Mesenchymal stem cell (in vitro differentiated cells and primary cell): Measurements from ENCODE around the gene PEX11A.
A peak's percentile ranks its signal among the peaks of the same experiment; 100 is the strongest.

ENCODE experiments used
- DNase-seq: peaks from one replicate; pipeline ENCODE4 v3.0.0-alpha.2; 2013
- H2AFZ ChIP-seq: one replicate; pipeline ENCODE4 v1.6.1; 2013; ENCODE audit warnings: low read depth, mild to moderate bottlenecking, control low read depth, inconsistent platforms, low read length, moderate library complexity
- H2AK5ac ChIP-seq: 2 replicates; pipeline ENCODE4 v1.6.1; 2013; ENCODE audit warnings: low read length, moderate library complexity, mild to moderate bottlenecking, inconsistent platforms; ENCODE audit not compliant: severe bottlenecking
- H2BK120ac ChIP-seq: one replicate; pipeline ENCODE4 v1.6.1; 2013; ENCODE audit warnings: low read depth, mild to moderate bottlenecking, inconsistent platforms, low read length, moderate library complexity
- H2BK12ac ChIP-seq, 2 experiments: one replicate each; pipeline ENCODE4 v1.6.1; 2013; ENCODE audit warnings: inconsistent platforms in 2 of 2, low read length in 2 of 2, mild to moderate bottlenecking in 2 of 2, moderate library complexity in 2 of 2, control low read depth in 1 of 2
- H2BK15ac ChIP-seq: one replicate; pipeline ENCODE4 v1.6.1; 2013; ENCODE audit warnings: mild to moderate bottlenecking, low read depth, inconsistent platforms; ENCODE audit not compliant: poor library complexity, severe bottlenecking
- H2BK5ac ChIP-seq: 2 replicates; pipeline ENCODE4 v1.6.1; 2013; ENCODE audit warnings: low read depth, mild to moderate bottlenecking, low read length, control low read depth, inconsistent platforms; ENCODE audit not compliant: poor library complexity, severe bottlenecking
- H3K14ac ChIP-seq, 2 experiments: one replicate each; pipeline ENCODE4 v1.6.1; 2013; ENCODE audit warnings: inconsistent platforms in 2 of 2, low read length in 2 of 2, control low read depth in 1 of 2, mild to moderate bottlenecking in 1 of 2, moderate library complexity in 1 of 2
- H3K18ac ChIP-seq, 2 experiments: one replicate each; pipeline ENCODE4 v1.6.1; 2013; ENCODE audit warnings: inconsistent platforms in 2 of 2, low read length in 2 of 2, control low read depth in 1 of 2, low read depth in 1 of 2, mild to moderate bottlenecking in 1 of 2
- H3K23ac ChIP-seq, 2 experiments: one replicate each; pipeline ENCODE4 v1.6.1; 2013; ENCODE audit warnings: inconsistent platforms in 2 of 2, low read length in 2 of 2, mild to moderate bottlenecking in 2 of 2, moderate library complexity in 2 of 2, control low read depth in 1 of 2
- H3K27ac ChIP-seq: 2 replicates; pipeline ENCODE4 v1.5.1; 2013; ENCODE audit warnings: mild to moderate bottlenecking, moderate library complexity, low read length, control low read depth, inconsistent platforms; ENCODE audit not compliant: poor library complexity, severe bottlenecking
- H3K27me3 ChIP-seq, 2 experiments: 2 replicates each; pipeline versions ENCODE4 v1.6.1 to v1.7.0; 2013; ENCODE audit warnings: low read length in 2 of 2, mild to moderate bottlenecking in 2 of 2, moderate library complexity in 2 of 2, control low read depth in 1 of 2, inconsistent platforms in 1 of 2; ENCODE audit not compliant: control insufficient read depth in 1 of 2, insufficient read depth in 1 of 2
- H3K36me3 ChIP-seq, 2 experiments: 2 replicates each; pipeline versions ENCODE4 v1.6.1 to v1.7.0; 2013; ENCODE audit warnings: low read length in 2 of 2, control low read depth in 1 of 2, inconsistent platforms in 1 of 2, low read depth in 1 of 2, mild to moderate bottlenecking in 1 of 2; ENCODE audit not compliant: insufficient read depth in 2 of 2, control insufficient read depth in 1 of 2
- H3K4ac ChIP-seq, 2 experiments: one replicate each; pipeline ENCODE4 v1.6.1; 2013; ENCODE audit warnings: inconsistent platforms in 2 of 2, low read length in 2 of 2, mild to moderate bottlenecking in 2 of 2, moderate library complexity in 2 of 2, control low read depth in 1 of 2, low read depth in 1 of 2
- H3K4me1 ChIP-seq: 2 replicates; pipeline ENCODE4 v1.6.1; 2013; ENCODE audit warnings: low read depth, low read length, control low read depth; ENCODE audit not compliant: control insufficient read depth, insufficient read depth
- H3K4me2 ChIP-seq: 2 replicates; pipeline ENCODE4 v1.6.1; 2013; ENCODE audit warnings: low read length, mild to moderate bottlenecking, inconsistent platforms; ENCODE audit not compliant: poor library complexity, severe bottlenecking
- H3K4me3 ChIP-seq, 2 experiments: 2 replicates each; pipeline versions ENCODE4 v1.5.1 to v1.7.0; 2013; ENCODE audit warnings: low read length in 2 of 2, mild to moderate bottlenecking in 2 of 2, control low read depth in 1 of 2, low read depth in 1 of 2; ENCODE audit not compliant: insufficient read depth in 1 of 2
- H3K79me1 ChIP-seq: replicated peaks from 2 replicates; pipeline ENCODE4 v1.6.1; 2013; ENCODE audit warnings: mild to moderate bottlenecking, control low read depth, low read length, inconsistent platforms; ENCODE audit not compliant: poor library complexity, severe bottlenecking
- H3K9ac ChIP-seq: 2 replicates; pipeline ENCODE4 v1.7.0; 2013; ENCODE audit warnings: mild to moderate bottlenecking, low read length, moderate library complexity
- H3K9me3 ChIP-seq: 2 replicates; pipeline ENCODE4 v1.7.0; 2013; ENCODE audit warnings: mild to moderate bottlenecking, low read length; ENCODE audit not compliant: control insufficient read depth
- H4K8ac ChIP-seq: one replicate; pipeline ENCODE4 v1.6.1; 2013; ENCODE audit warnings: inconsistent platforms, mild to moderate bottlenecking, low read length, moderate library complexity
- H4K91ac ChIP-seq: one replicate; pipeline ENCODE4 v1.6.1; 2013; ENCODE audit warnings: mild to moderate bottlenecking, low read length, inconsistent platforms
- WGBS: methylation state at CpG from one replicate; pipeline ENCODE4 v1.1.7; 2013; ENCODE audit warnings: mixed read lengths; 5-methylcytosine and 5-hydroxymethylcytosine counted together

Gene PEX11A

GRCh38 chr15:89680282-89680873 is 10.2 kb downstream of the PEX11A start:
- H2BK120ac ChIP-seq: no peak overlapping the region
- H3K4me2 ChIP-seq: no peak overlapping the region
- 88% methylated on average over 5 of the region's 5 CpGs for WGBS
- H3K14ac ChIP-seq: no peak overlapping the region
- H2AK5ac ChIP-seq: no peak overlapping the region
- no peak overlapping the region for H2AFZ ChIP-seq
- H3K9me3 ChIP-seq: no peaks in the 10 kb centered on the region
- no peak for DNase-seq
- peak overlapping the region; percentile 12 for H3K9ac ChIP-seq
- H3K27me3 ChIP-seq: peaks cover 0 to 5% of the 10 kb centered on the region in 2 experiments
- H3K23ac ChIP-seq: no peak overlapping the region
- no peak overlapping the region for H2BK15ac ChIP-seq
- peaks cover 0 to 15% of the 10 kb centered on the region in 2 experiments for H3K36me3 ChIP-seq
- H3K4me1 ChIP-seq: no peaks in the 10 kb centered on the region
- H3K4ac ChIP-seq: no peak overlapping the region
- H3K4me3 ChIP-seq: peak overlapping the region in 1 of 2 experiments; percentile 59
- no peak overlapping the region for H4K91ac ChIP-seq
- H2BK12ac ChIP-seq: no peak overlapping the region
- H2BK5ac ChIP-seq: no peak overlapping the region
- no peaks in the 10 kb centered on the region for H3K79me1 ChIP-seq
- H3K18ac ChIP-seq: no peak overlapping the region
- no peak overlapping the region for H3K27ac ChIP-seq
- H4K8ac ChIP-seq: no peak overlapping the region

DNA sequence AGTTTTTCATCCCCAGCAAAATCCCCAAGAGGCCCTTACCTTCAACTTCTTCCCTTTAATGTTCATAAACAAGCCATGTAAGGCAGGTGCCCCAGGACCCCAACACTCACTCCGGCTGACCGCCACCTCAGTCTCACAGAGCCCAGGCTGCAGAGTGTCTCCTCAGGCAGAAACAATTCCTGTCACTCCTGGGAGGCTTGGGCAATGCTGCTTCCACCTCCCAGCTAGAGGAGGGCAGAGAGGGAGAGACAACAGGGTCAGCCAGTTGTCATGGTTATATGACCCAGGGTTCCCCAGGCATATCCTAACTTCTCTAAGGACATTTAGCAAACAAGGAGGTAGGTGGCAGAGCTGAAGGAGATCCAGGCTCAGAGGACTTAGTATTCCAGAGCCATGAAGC is 11.3 kb downstream of the PEX11A start, which contains the start of gene PLIN1:
Gene PLIN1, minus strand, starts transcription at position 156 of the 400 bp plus-strand sequence. CDS start 1,878 bp downstream, outside the sequence.
- no peak within 1 kb of the TSS for H3K4ac ChIP-seq
- no peaks in the 10 kb centered on the region for H3K4me1 ChIP-seq
- H3K27ac ChIP-seq: no peak within 1 kb of the TSS
- H4K91ac ChIP-seq: no peak within 1 kb of the TSS
- H2BK12ac ChIP-seq: no peak within 1 kb of the TSS
- H3K14ac ChIP-seq: no peak within 1 kb of the TSS
- H3K23ac ChIP-seq: no peak within 1 kb of the TSS
- H2BK15ac ChIP-seq: no peak within 1 kb of the TSS
- no peak within 1 kb of the TSS for H2AK5ac ChIP-seq
- WGBS: 97% methylated on average over 2 of the region's 2 CpGs
- H3K36me3 ChIP-seq: peaks cover 0 to 13% of the 10 kb centered on the region in 2 experiments
- H4K8ac ChIP-seq: no peak within 1 kb of the TSS
- no peaks in the 10 kb centered on the region for H3K9me3 ChIP-seq
- H3K27me3 ChIP-seq: peaks cover 0 to 5% of the 10 kb centered on the region in 2 experiments
- peak within 1 kb of the TSS in 1 of 2 experiments; percentile 59 for H3K4me3 ChIP-seq
- H2BK5ac ChIP-seq: no peak within 1 kb of the TSS
- no peak within 1 kb of the TSS for H3K18ac ChIP-seq
- no peak within 1 kb of the TSS for H2AFZ ChIP-seq
- H3K4me2 ChIP-seq: no peak within 1 kb of the TSS
- H3K9ac ChIP-seq: no peak within 1 kb of the TSS
- H2BK120ac ChIP-seq: no peak within 1 kb of the TSS
- DNase-seq: no peak
- no peaks in the 10 kb centered on the region for H3K79me1 ChIP-seq

- Histone ChIP-seq H3K9ac (no peak overlapping the region), H4K91ac (no peak overlapping the region), H4K8ac (no peak overlapping the region), H3K14ac (no peak overlapping the region), H2BK120ac (no peak overlapping the region), H3K23ac (no peak overlapping the region), H3K4ac (no peak overlapping the region), H3K4me3 (no peak overlapping the region), H3K18ac (no peak overlapping the region), H2BK5ac (no peak overlapping the region), H3K79me1 (no peaks in the 10 kb centered on the region), H2BK12ac (no peak overlapping the region), H3K27ac (no peak overlapping the region), H2AK5ac (no peak overlapping the region), H2BK15ac (no peak overlapping the region), H3K36me3 (no peaks in the 10 kb centered on the region), H3K4me2 (no peak overlapping the region), H3K9me3 (no peaks in the 10 kb centered on the region), H3K27me3 (peaks cover 0 to 5% of the 10 kb centered on the region in 2 experiments), H2AFZ (no peak overlapping the region), H3K4me1 (no peaks in the 10 kb centered on the region)
- 80% methylated on average over 1 of the region's 1 CpG for WGBS
- DNase-seq: no peak
Measured at GRCh38 chr15:89677381-89677780, 13.2 kb downstream of the PEX11A start.

DNA sequence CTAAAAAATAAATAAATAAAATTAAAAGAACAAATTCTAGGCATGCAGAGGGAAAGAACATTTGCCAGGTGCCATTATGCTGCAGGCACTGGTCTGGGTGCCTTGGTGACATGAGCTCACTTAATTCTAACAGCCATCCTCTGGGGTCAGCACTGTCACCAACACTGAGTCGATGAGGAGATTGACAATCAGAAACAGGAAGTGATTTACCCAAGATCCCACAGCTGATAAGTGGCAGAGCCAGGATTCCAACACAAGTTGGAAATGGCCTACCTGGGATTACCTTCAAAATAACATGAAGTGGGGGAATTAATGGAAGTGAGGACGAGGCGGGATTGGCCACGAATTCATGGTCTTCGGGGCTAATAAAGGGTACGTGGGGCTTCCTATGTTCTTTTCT is 14.9 kb downstream of the PEX11A start:
- Histone ChIP-seq H3K14ac (no peak overlapping the region), H3K4me1 (no peaks in the 10 kb centered on the region), H2AFZ (no peak overlapping the region), H3K23ac (no peak overlapping the region), H4K91ac (no peak overlapping the region), H3K9me3 (no peaks in the 10 kb centered on the region), H3K79me1 (no peaks in the 10 kb centered on the region), H3K4ac (no peak overlapping the region), H3K27me3 (peaks cover 0 to 5% of the 10 kb centered on the region in 2 experiments), H3K36me3 (no peaks in the 10 kb centered on the region), H3K27ac (no peak overlapping the region), H4K8ac (no peak overlapping the region), H3K4me3 (no peak overlapping the region), H2BK12ac (no peak overlapping the region), H3K18ac (no peak overlapping the region), H2BK120ac (no peak overlapping the region), H2AK5ac (no peak overlapping the region), H3K4me2 (no peak overlapping the region), H3K9ac (no peak overlapping the region), H2BK5ac (no peak overlapping the region), H2BK15ac (no peak overlapping the region)
- 47% methylated on average over 1 of the region's 6 CpGs for WGBS
- no peak for DNase-seq
